SJSA1 (cell line): Measurements from ENCODE around the gene CEP170B. TPM values are rescaled to one million over a fixed set of nuclear protein-coding genes. Genes with fewer than 3 reads are reported as not detected.
"Not testable (repeated sequence)": the region's sequence is repeated elsewhere in the genome, so short reads cannot be mapped to it uniquely, and the experiment has no call there.

Experiments
- DNase-seq, 2 experiments: peaks; one replicate each; pipeline ENCODE4 v3.0.0-alpha.2; 2015 to 2020; ENCODE audit warnings: low spot score in 2 of 2, low read depth in 1 of 2
- H3K27ac ChIP-seq: fragments of 250-450 bp; sonication (Bioruptor Pico); 2 replicates; pipeline ENCODE4 v1.5.1; 2020; ENCODE audit warnings: mild to moderate bottlenecking, moderate library complexity
- H3K27me3 ChIP-seq: fragments of 250-450 bp; sonication (Bioruptor Pico); replicated peaks from 2 replicates; pipeline ENCODE4 v1.5.1; 2020; ENCODE audit warnings: mild to moderate bottlenecking, moderate library complexity
- H3K36me3 ChIP-seq: fragments of 250-450 bp; sonication (Bioruptor Pico); 2 replicates; pipeline ENCODE4 v1.5.1; 2020; ENCODE audit warnings: mild to moderate bottlenecking
- H3K4me1 ChIP-seq: fragments of 250-450 bp; sonication (Bioruptor Pico); replicated peaks from 2 replicates; pipeline ENCODE4 v1.6.1; 2021; ENCODE audit warnings: mild to moderate bottlenecking
- H3K4me3 ChIP-seq: fragments of 250-450 bp; sonication (Bioruptor Pico); 2 replicates; pipeline ENCODE4 v1.5.1; 2020; ENCODE audit warnings: mild to moderate bottlenecking
- H3K9me3 ChIP-seq: fragments of 250-450 bp; sonication (Bioruptor Pico); replicated peaks from 2 replicates; pipeline ENCODE4 v1.5.1; 2020; ENCODE audit warnings: mild to moderate bottlenecking
- total RNA-seq: library from RNA; depleted of rRNA; stranded (reverse); fragments of >200 nt; shearing (Covaris generic); gene quantifications from 2 replicates; pipeline ENCODE4 v1.2.3, GENCODE V29; 2014

CEP170B gene
- total RNA-seq, 1 experiment from 2014 or later, result 9.3 TPM

DNA sequence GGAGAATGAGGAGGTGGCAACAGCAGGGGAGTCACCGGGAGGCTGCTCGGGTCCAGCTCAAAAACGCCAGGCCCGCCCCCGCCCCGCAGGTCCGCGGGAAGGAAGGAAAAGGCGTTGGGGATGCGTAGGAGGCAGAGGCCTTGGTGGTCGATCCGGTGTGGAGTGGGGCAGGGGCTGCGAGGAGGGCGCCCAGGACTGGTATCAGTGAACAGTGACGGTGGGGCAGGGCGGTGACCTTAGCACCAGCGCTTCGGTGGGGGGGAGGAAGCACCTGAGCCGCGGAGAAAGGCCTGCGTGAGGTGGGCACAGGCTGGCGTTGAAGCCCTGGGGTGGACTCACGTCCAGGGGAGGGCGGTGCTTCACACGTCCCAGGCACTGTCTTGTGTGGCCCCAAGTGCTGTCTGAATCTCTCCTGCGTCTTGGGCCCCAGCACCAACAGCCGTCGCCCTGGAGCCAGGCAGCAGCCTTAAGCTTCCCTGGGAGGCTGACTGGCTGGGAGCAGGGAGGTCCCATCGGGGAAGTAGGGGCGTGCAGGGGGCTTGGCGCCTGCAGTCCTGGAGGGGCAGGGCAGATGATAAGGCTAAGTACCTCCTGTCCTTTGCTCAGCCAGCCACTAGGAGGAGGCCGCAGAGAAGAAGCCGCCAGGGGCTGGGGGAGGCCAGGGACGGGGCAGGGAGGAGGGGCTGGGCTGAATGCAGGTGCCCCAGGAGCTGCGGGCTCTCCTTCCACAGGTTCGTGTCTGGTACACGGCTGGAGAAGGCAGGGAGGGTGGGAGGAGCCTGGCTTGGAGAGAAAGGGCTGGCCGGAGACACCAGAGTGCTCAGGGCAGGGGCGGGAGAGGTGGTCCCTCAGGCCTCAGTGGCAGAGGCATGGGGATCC is 37.7 kb upstream of the CEP170B start:
- DNase-seq, result peak in 1 of 2 experiments; percentile 25
- Histone ChIP-seq H3K4me1 (peaks cover 13% of the 10 kb centered on the region), H3K27ac (no peak overlapping the region)

DNA sequence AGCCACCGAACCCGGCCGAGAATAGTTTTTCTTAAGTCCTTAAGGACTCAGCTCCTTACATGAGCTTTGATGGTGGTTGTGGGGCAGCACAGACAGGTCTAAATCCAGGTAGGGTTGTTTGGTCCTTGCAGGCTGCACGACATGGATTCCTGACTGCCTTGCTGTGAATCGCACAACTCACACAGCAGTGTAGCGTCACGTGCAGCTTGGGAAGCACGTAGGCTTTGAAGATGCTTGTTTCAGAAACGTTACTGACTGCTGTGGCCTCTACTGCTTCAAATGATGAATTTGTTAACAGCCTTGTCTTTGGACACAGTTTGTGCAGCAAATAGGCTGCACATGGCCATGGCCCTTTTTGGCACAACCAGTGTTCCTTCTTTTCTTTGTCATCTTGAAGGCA is 34.3 kb upstream of the CEP170B start:
- peaks cover 10% of the 10 kb centered on the region for H3K4me1 ChIP-seq
- H3K27ac ChIP-seq, result no peak overlapping the region
- H3K36me3 ChIP-seq, result no peaks in the 10 kb centered on the region
- H3K9me3 ChIP-seq, result no peaks in the 10 kb centered on the region
- H3K27me3 ChIP-seq, result peaks cover 4% of the 10 kb centered on the region; the same call in 1 of the 2 replicates
- no peak overlapping the region for H3K4me3 ChIP-seq
- no peak for DNase-seq

More for the DNA sequence above, 37.7 kb upstream of the CEP170B start:
- Histone ChIP-seq H3K36me3 (no peaks in the 10 kb centered on the region), H3K9me3 (peaks cover 3% of the 10 kb centered on the region; the same call in 1 of the 2 replicates), H3K4me3 (peak overlapping the region; percentile 47), H3K27me3 (no peaks in the 10 kb centered on the region)

DNA sequence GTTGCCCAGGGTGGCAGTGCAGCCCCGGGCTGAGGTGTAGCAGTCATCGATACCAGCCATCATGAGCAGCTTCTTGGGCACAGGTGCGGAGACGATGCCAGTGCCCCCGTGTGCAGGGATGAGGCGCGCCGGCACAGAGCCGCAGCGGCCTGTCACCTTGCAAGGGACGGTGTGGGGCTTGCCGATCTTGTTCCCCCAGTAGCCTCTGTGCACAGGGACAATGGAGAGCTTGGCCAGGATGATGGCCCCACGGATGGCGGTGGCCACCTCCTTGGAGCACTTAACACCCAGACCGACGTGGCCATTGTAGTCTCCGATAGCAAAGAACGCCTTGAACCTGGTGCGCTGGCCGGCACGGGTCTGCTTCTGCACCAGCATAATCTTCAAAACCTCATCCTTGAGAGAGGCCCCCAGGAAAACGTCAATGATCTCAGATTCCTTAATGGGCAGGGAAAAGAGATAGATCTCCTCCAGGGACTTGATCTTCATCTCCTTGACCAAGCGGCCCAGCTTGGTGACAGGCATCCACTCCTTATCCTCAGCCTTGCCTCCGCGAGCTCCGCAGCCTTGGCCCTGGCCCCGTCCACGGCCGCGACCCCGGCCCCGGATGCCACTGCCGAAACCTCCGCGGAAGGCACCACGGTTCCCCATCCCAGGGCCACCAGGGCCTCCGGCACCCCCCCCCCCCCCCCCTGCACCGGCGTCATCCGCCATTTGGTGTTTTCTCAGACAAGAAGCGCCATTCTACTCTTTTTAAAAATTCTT is 28.7 kb upstream of the CEP170B start:
- H3K27ac ChIP-seq, H3K9me3 ChIP-seq, H3K4me3 ChIP-seq, H3K4me1 ChIP-seq, DNase-seq, H3K36me3 ChIP-seq, H3K27me3 ChIP-seq: not testable (repeated sequence)

DNA sequence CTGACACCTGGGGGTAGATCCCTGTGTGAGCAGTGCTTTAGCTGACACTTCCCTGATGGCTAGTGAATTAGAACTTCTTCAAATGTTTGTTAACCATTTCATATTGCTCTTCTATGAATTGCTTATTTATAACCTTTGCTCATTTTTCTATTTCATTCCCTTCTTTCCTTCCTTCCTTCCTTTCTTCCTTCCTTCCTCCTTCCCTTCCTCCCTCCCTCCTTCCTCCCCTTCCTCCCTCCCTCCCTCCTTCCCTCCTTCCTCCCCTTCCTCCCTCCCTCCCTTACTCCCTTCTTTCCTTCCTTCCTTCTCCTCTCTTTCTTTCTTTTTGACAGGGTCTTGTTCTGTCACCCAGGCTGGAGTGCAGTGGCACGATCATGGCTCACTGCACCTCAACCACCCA is 23.3 kb upstream of the CEP170B start:
- Histone ChIP-seq H3K27ac (no peak overlapping the region), H3K4me1 (no peaks in the 10 kb centered on the region), H3K27me3 (peaks cover 54% of the 10 kb centered on the region), H3K9me3 (no peaks in the 10 kb centered on the region), H3K36me3 (no peaks in the 10 kb centered on the region), H3K4me3 (no peak overlapping the region)
- DNase-seq, result no peak

DNA sequence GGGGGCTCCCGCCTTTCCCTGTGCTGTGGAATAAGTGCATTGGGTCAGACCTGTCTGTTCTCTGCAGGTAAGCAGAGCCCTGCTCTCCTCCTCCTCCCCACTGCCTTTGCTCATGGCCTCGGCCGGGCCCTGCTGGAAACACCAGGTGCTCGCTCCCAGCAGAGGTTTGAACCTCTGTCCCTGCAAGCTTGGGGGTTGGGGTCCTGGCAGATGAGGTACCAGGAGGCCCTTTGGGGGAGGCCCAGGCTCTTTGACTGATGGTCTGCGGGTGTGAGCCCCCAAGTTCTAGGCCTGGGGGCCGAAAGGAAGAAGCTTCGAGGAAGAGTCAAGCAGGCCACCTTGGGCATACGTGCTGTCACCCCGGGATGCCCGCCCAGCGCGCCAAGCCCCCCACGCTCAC is 22.1 kb upstream of the CEP170B start:
- no peak overlapping the region for H3K4me3 ChIP-seq
- H3K27ac ChIP-seq, result no peak overlapping the region
- peaks cover 54% of the 10 kb centered on the region for H3K27me3 ChIP-seq
- DNase-seq, result no peak
- no peaks in the 10 kb centered on the region for H3K9me3 ChIP-seq
- no peaks in the 10 kb centered on the region for H3K36me3 ChIP-seq
- H3K4me1 ChIP-seq, result no peaks in the 10 kb centered on the region

DNA sequence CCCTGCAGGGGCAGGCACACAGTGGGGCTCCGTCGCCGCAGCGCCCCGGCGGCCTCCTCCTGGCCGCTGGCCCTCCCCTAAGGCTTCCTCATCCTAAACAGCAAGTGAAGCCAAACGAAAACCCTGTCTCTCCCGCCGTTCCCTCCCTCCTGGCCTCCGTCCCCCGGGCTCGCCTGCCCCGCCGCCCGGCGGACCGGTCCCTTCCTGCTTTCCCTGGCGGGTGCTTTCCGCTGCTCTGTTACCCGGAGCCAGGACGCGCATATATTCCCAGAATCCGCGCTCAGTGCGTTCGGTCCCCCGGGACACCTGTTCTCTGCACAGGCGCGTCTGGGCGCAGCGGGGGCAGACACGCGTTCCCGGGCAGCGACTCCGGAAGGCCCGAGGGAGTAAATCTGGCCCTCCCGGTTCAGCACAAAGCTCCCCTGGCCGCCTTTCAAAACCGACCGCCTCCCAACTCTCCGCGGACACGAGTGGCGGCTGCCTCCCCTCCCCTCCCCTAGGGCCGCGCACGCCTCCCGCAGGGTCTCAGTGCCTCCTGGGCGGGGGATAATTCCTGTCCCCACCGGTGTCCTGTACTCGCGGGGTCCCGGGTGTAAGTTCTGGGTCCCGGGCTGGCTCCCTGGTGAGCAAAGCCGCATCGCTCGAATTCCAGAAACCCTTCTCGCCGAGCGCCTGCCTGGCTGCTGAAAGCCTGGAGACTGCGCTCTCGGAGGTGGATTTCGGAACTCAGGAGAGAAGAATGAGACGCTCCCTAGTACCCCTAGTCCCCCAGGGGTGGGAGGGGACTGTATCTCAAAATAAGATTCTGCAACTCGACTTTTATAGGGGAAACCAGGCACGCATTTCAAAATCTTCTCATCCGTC is 21.4 kb upstream of the CEP170B start:
- Histone ChIP-seq H3K27ac (no peak overlapping the region), H3K27me3 (peaks cover 54% of the 10 kb centered on the region), H3K9me3 (no peaks in the 10 kb centered on the region), H3K36me3 (no peaks in the 10 kb centered on the region), H3K4me1 (no peaks in the 10 kb centered on the region), H3K4me3 (no peak overlapping the region)
- DNase-seq, result no peak

DNA sequence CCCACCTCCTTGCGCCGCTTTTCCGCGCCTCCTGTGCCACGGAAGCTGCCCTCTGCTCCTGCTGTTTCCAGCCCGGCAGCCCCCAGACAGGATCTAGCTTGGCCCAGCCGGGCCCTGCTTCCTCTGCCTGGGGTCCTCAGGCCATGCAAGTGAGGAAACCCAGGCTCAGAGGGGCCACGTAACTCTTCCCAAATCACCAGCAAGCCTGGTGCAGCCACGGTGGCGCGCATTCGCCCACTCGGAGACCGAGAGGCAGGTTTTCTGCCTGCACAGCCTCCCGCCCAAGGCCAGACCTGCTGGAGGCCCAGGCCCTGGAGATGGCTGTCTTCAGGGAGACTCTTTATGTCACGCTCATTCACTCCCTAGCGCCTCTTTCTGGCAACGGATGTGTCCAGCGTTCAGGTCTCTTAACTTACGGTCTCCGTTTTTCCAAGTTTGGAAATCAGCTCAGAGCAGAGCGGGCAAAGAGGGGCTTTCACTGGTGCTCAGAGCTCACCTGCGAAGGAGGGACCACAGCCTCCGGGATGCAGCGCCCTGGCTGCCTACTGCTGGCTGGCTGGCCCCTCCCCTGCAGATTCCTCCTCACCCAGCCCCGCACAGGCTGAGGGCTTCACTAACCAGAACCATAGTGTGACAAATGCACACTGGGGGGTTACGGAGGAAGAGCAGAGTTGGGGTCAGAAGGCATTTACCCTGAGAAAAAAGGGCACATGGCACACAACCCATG is 20.6 kb upstream of the CEP170B start:
- Histone ChIP-seq H3K4me1 (no peaks in the 10 kb centered on the region), H3K9me3 (no peaks in the 10 kb centered on the region), H3K4me3 (no peak overlapping the region), H3K36me3 (no peaks in the 10 kb centered on the region), H3K27me3 (peaks cover 54% of the 10 kb centered on the region), H3K27ac (no peak overlapping the region)
- no peak for DNase-seq

DNA sequence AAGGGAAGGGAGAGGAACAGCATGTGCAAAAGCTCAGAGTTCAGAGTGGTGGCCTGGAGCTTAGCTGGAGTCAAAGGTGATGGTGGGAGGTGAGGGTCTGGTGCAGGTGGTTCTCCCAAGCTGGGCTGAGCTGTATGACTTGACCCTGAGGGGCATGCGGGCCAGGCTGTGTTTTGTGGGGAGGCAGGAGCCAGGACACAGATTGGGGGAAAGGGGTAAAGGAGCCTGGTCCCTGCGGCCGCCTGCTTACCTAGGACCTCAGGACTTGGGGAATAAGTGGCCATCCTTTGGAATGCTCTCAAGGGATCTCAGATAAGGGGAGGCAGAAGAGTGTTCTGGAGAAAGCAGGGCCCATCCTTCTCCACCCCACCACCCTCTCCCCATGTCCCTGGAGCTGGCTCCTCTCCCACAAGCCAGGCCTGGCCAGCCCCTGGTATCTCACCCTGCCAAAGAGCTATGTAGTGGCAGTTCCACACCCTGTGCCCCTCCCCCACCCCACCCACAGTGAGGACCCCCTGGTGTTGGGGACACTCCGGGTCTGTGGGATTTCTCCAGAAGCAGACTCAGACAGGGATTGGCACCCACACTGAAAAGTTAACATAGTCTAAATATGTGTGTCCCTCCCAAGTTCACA is 19.9 kb upstream of the CEP170B start:
- peaks cover 54% of the 10 kb centered on the region for H3K27me3 ChIP-seq
- no peak overlapping the region for H3K27ac ChIP-seq
- no peak overlapping the region for H3K4me3 ChIP-seq
- DNase-seq, result no peak
- H3K4me1 ChIP-seq, result no peaks in the 10 kb centered on the region
- no peaks in the 10 kb centered on the region for H3K36me3 ChIP-seq
- no peaks in the 10 kb centered on the region for H3K9me3 ChIP-seq

DNA sequence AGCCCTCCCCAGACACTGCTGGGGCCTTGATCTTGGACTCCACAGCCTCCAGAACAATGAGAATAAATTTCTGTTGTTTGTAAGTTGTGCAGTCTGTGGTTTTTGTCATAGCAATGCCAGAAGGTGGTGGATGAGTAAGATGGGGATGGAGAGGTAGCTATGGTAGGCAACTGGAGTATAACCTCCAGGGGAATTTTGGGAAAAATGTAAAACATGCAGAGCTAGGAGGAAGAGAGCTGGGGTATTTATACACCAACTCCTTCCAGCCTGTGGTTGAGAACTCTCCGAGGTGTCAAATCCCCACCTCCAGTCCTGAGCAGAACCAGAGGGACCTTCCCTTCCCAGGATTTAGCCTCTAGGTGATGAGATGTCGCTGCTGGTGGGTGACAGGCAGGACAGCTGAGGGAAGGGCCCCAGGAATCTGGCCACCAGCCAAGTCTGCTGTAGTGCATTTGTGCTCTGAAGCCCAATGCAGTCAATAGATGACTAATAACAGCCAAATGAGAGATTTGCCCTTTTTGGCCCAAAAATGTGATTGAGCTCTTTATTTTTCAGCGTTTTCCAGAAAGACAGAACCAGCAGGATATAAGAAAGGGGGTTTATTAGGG is 19.1 kb upstream of the CEP170B start:
- Histone ChIP-seq H3K4me1 (no peaks in the 10 kb centered on the region), H3K27ac (no peak overlapping the region), H3K27me3 (peaks cover 52% of the 10 kb centered on the region), H3K36me3 (no peaks in the 10 kb centered on the region), H3K4me3 (no peak overlapping the region), H3K9me3 (no peaks in the 10 kb centered on the region)
- DNase-seq, result no peak

DNA sequence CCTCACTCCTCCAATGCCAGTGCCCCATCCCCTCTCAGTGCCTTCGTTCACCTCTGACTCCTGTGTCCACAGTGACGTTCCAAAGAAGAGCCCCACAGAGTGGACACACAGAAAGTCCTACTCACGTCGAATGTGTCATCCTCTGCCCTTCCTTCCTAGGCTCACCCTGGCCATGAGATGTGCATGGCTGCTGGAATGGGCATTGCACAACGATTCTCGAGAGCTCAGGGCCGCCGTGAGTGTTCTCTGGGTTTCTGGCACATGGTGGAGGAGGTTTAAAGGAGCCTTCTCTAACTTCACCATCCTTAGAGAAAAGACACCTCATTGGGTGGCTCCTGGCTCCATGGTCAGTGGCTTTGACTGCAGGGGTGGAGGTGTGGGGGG is 12.8 kb upstream of the CEP170B start:
- no peaks in the 10 kb centered on the region for H3K4me1 ChIP-seq
- DNase-seq, result no peak
- peaks cover 16% of the 10 kb centered on the region for H3K27me3 ChIP-seq
- H3K27ac ChIP-seq, result no peak overlapping the region
- no peaks in the 10 kb centered on the region for H3K9me3 ChIP-seq
- H3K4me3 ChIP-seq, result no peak overlapping the region
- no peaks in the 10 kb centered on the region for H3K36me3 ChIP-seq

DNA sequence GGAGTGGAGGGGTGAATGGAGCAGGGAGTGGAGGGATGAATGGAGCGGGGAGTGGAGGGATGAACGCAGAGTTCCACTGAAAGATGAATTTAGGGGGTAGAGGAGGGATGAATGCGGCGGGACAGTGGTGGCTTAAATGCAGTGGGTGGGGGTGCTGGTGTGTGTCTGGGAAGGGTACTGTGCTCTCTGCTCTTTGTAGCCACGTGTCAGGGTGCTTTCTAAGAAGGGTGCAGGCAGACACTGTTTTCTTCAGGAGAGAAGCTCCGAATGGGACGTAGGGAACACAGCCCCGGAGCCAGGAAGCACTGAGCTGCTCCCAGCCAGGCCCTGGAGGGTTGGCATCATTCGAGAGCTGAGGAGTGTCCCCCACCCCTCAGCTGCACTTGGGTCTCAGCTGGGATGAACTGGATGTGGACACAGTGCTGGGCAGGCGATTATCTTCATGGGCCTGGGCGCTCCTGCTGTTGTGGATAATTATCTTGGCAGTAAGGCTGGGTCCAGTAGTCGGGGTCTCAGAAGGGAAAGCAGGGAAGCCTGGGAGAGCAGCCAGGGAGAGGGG is 9.5 kb upstream of the CEP170B start:
- H3K27ac ChIP-seq, result no peak overlapping the region

DNA sequence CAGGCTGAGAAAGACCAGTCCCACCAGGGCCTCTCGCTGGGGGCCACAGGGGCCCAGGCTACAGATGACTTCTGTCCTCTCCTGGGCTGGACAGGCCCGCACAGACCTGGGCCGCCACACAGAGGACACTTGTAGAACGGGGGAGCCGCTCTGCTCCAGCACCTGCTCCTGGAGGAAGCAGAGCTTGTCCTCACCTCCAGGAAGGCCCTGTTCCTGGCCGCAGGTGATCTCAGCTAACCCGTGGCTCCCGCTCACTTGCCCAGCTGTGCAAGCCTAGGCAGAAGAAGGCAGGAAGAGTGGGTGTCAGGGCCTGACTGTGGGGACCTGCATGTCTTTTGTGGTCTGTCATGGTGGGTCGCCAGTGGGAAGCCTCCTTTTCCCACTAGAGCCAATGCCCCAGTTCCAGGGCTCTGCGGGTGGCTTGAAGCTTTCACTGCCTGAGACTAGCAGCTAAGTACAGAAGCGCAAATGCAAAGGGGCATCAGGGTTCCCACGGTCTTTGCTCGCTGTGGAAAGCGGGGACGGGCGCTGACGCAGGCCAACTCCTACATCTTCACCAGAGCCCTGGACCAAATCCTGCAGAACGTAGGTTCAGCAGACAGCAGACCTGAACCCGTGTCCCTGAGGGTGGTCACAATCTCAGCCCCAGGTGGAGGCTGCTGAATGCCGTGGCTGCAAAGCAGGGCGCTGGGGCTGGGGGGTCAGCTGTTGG is 8.8 kb upstream of the CEP170B start:
- peaks cover 16% of the 10 kb centered on the region for H3K27me3 ChIP-seq
- DNase-seq, result no peak
- no peaks in the 10 kb centered on the region for H3K36me3 ChIP-seq
- H3K27ac ChIP-seq, result no peak overlapping the region
- H3K4me1 ChIP-seq, result no peaks in the 10 kb centered on the region
- no peaks in the 10 kb centered on the region for H3K9me3 ChIP-seq
- H3K4me3 ChIP-seq, result no peak overlapping the region

More for the DNA sequence above, 9.5 kb upstream of the CEP170B start:
- peaks cover 16% of the 10 kb centered on the region for H3K27me3 ChIP-seq
- DNase-seq, result no peak
- H3K4me1 ChIP-seq, result no peaks in the 10 kb centered on the region
- H3K9me3 ChIP-seq, result no peaks in the 10 kb centered on the region
- no peak overlapping the region for H3K4me3 ChIP-seq
- no peaks in the 10 kb centered on the region for H3K36me3 ChIP-seq
